HCT116 (cell line): ENCODE data around the gene AWAT1. TPM values are rescaled to one million over a fixed set of nuclear protein-coding genes. Genes with fewer than 3 reads are reported as not detected.
"Not testable (repeated sequence)": the region's sequence is repeated elsewhere in the genome, so short reads cannot be mapped to it uniquely, and the experiment has no call there.

ENCODE experiments used
- ATAC-seq: fragments of 200-7000 bp; cut with Tn5 transposase; 2 replicates; pipeline ENCODE4 v1.9.1; 2020; ENCODE audit warnings: mild to moderate bottlenecking, moderate library complexity
- BruUV-seq: library from RNA; stranded (reverse); fragments of 400-500 nt; replicated peaks from 2 replicates; lab custom pipeline; 2021; lab: Mats Ljungman, UMichigan
- CTCF ChIA-PET: fragments of 300-600 bp; sonication (Branson Sonifier 250); formaldehyde crosslinking; loops from one replicate; lab custom pipeline; 2021; ENCODE audit warnings: antibody characterized with exemption; lab: Charles Lee
- POLR2A ChIA-PET: fragments of 300-600, 350-600 bp; sonication (Branson Sonifier 250); formaldehyde crosslinking; loops from one replicate; lab custom pipeline; 2021; ENCODE audit warnings: antibody characterized with exemption; lab: Charles Lee
- RAD21 ChIA-PET, 2 experiments: fragments of 300-600 bp; sonication (Branson Sonifier 250); formaldehyde crosslinking; loops; one replicate each; lab custom pipeline; 2023; ENCODE audit warnings: low total read pairs in 2 of 2; ENCODE audit not compliant: uncharacterized antibody in 2 of 2, unreplicated experiment in 2 of 2, low non-redundant PET in 1 of 2; lab: Charles Lee
- DNase-seq: peaks from one replicate; pipeline ENCODE4 v3.0.0-alpha.2; 2010; ENCODE audit warnings: low read depth, low spot score
- H2AFZ ChIP-seq: fragments of 200-600 bp; shearing (Covaris generic), sonication (generic); 2 replicates; pipeline ENCODE4 v1.6.1; 2017; ENCODE audit warnings: low read depth, mixed run types, mixed read lengths, antibody characterized with exemption, low read length; ENCODE audit not compliant: poor library complexity, severe bottlenecking
- H3K27ac ChIP-seq: 2 replicates; pipeline ENCODE4 v1.5.1; 2012; ENCODE audit warnings: low read depth, low read length
- H3K27me3 ChIP-seq: fragments of 200-600 bp; sonication (generic); 2 replicates; pipeline ENCODE4 v1.6.1; 2016; ENCODE audit warnings: mixed run types, low read length, mixed read lengths; ENCODE audit not compliant: insufficient read depth
- H3K36me3 ChIP-seq, 2 experiments: fragments of 200-500 bp in 1 of 2; fragments of 200-600 bp in 1 of 2; sonication (Bioruptor generic) in 1 of 2; sonication (generic) in 1 of 2; 2 replicates each; pipeline versions ENCODE4 v1.5.1 to v1.6.1; 2014 to 2016; ENCODE audit warnings: low read length in 2 of 2, inconsistent platforms in 1 of 2, mixed read lengths in 1 of 2, mixed run types in 1 of 2; ENCODE audit not compliant: insufficient read depth in 2 of 2, control insufficient read depth in 1 of 2
- H3K4me1 ChIP-seq, 2 experiments: fragments of 200-600 bp in 1 of 2; sonication (generic) in 1 of 2; 2 replicates each; pipeline versions ENCODE4 v1.5.1 to v1.6.1; 2012 to 2017; ENCODE audit warnings: low read length in 2 of 2, inconsistent platforms in 1 of 2, mild to moderate bottlenecking in 1 of 2, mixed read lengths in 1 of 2, mixed run types in 1 of 2, moderate library complexity in 1 of 2; ENCODE audit not compliant: insufficient read depth in 2 of 2, control insufficient read depth in 1 of 2
- H3K4me2 ChIP-seq: fragments of 200-600 bp; sonication (generic); 2 replicates; pipeline ENCODE4 v1.6.1; 2017; ENCODE audit warnings: mixed run types, low read length, mixed read lengths
- H3K4me3 ChIP-seq, 2 experiments: fragments of 200-600 bp in 1 of 2; sonication (generic) in 1 of 2; replicated peaks in 1 of 2; 2 replicates each; pipeline ENCODE4 v1.5.1; 2011 to 2016; ENCODE audit warnings: low read length in 2 of 2, control low read depth in 1 of 2, low read depth in 1 of 2, mild to moderate bottlenecking in 1 of 2, mixed read lengths in 1 of 2, mixed run types in 1 of 2
- H3K79me2 ChIP-seq: fragments of 200-600 bp; sonication (generic); 2 replicates; pipeline ENCODE4 v1.6.1; 2017; ENCODE audit warnings: mild to moderate bottlenecking, mixed run types, low read length, moderate library complexity, mixed read lengths; ENCODE audit not compliant: insufficient read depth
- H3K9ac ChIP-seq: fragments of 200-600 bp; sonication (generic); 2 replicates; pipeline ENCODE4 v1.6.1; 2016; ENCODE audit warnings: low read length, mixed read lengths
- H3K9me2 ChIP-seq: fragments of 200-600 bp; sonication (generic), shearing (Covaris generic); 2 replicates; pipeline ENCODE4 v1.6.1; 2017; ENCODE audit warnings: mixed run types, mild to moderate bottlenecking, moderate library complexity; ENCODE audit not compliant: insufficient read depth
- H3K9me3 ChIP-seq, 2 experiments: fragments of 200-500 bp in 1 of 2; fragments of 200-600 bp in 1 of 2; sonication (Bioruptor generic) in 1 of 2; sonication (generic) in 1 of 2; 2 replicates each; pipeline ENCODE4 v1.6.1; 2014 to 2017; ENCODE audit warnings: low read length in 2 of 2, mixed read lengths in 2 of 2, inconsistent platforms in 1 of 2, low read depth in 1 of 2, mild to moderate bottlenecking in 1 of 2, mixed run types in 1 of 2, moderate library complexity in 1 of 2; ENCODE audit not compliant: control insufficient read depth in 1 of 2, insufficient read depth in 1 of 2
- H4K20me1 ChIP-seq: fragments of 200-600 bp; sonication (generic), shearing (Covaris generic); 2 replicates; pipeline ENCODE4 v1.6.1; 2017; ENCODE audit warnings: mixed run types, mild to moderate bottlenecking, moderate library complexity; ENCODE audit not compliant: insufficient read depth
- CBX3 ChIP-seq: IDR thresholded peaks from 2 replicates; pipeline ENCODE4 v1.6.1; 2012; ENCODE audit warnings: low read depth
- EZH2 ChIP-seq: fragments of 200-600 bp; sonication (generic); IDR thresholded peaks from 2 replicates; pipeline ENCODE4 v1.6.1; 2017; ENCODE audit warnings: antibody characterized with exemption, mixed run types
- FOSL1 ChIP-seq: IDR thresholded peaks from 2 replicates; pipeline ENCODE4 v1.6.1; 2012; ENCODE audit warnings: low read depth
- JUND ChIP-seq: IDR thresholded peaks from 2 replicates; pipeline ENCODE4 v1.6.1; 2012
- POLR2A ChIP-seq: IDR thresholded peaks from 2 replicates; pipeline ENCODE4 v1.7.0; 2011; ENCODE audit warnings: borderline replicate concordance; ENCODE audit not compliant: insufficient read depth, insufficient read length; ENCODE audit errors: extremely low read depth
- SP1 ChIP-seq: IDR thresholded peaks from 2 replicates; pipeline ENCODE4 v1.6.1; 2012; ENCODE audit warnings: low read depth
- TCF7L2 ChIP-seq: IDR thresholded peaks from 2 replicates; pipeline ENCODE4 v1.7.0; 2011; ENCODE audit warnings: borderline replicate concordance, inconsistent platforms; ENCODE audit not compliant: insufficient read depth, insufficient read length; ENCODE audit errors: extremely low read depth
- YY1 ChIP-seq: IDR thresholded peaks from 2 replicates; pipeline ENCODE4 v1.6.1; 2011; ENCODE audit warnings: low read length, low read depth, moderate library complexity, mild to moderate bottlenecking; ENCODE audit not compliant: insufficient replicate concordance; ENCODE audit errors: extremely low read depth
- ZFX ChIP-seq: fragments of 450-650 bp; IDR thresholded peaks from 2 replicates; pipeline ENCODE4 v1.6.1; 2017
- intact Hi-C: fragments of 100-400 bp; cut with micrococcal nuclease; formaldehyde crosslinking; loops from 2 replicates; pipeline ENCODE4 v1.10.0; 2022
- total RNA-seq: library from RNA; stranded (reverse); gene quantifications from one replicate; pipeline ENCODE4 v1.2.1, GENCODE V29; 2021; ENCODE audit not compliant: unreplicated experiment
- TF ChIP-seq, protein P1 (sequence below): IDR thresholded peaks from 2 replicates; pipeline ENCODE4 v1.6.1; 2012; ENCODE audit warnings: low read depth
- TF ChIP-seq, protein P2 (sequence below): IDR thresholded peaks from 2 replicates; pipeline ENCODE4 v1.6.1; 2012
- TF ChIP-seq, protein P3 (sequence below), 3 experiments: fragments of 200-600 bp in 1 of 3; sonication (generic) in 1 of 3; IDR thresholded peaks in 2 of 3; conservative IDR thresholded peaks in 1 of 3; 2 replicates each; pipeline ENCODE4 v1.5.1; 2012 to 2017; ENCODE audit warnings: low read depth in 2 of 3, low read length in 2 of 3, antibody characterized with exemption in 1 of 3, borderline replicate concordance in 1 of 3, control low read depth in 1 of 3, mild to moderate bottlenecking in 1 of 3, mixed read lengths in 1 of 3, mixed run types in 1 of 3, moderate library complexity in 1 of 3; ENCODE audit not compliant: insufficient read depth in 1 of 3

Gene AWAT1
- total RNA-seq, 1 experiment from 2014 or later: not detected

DNA sequence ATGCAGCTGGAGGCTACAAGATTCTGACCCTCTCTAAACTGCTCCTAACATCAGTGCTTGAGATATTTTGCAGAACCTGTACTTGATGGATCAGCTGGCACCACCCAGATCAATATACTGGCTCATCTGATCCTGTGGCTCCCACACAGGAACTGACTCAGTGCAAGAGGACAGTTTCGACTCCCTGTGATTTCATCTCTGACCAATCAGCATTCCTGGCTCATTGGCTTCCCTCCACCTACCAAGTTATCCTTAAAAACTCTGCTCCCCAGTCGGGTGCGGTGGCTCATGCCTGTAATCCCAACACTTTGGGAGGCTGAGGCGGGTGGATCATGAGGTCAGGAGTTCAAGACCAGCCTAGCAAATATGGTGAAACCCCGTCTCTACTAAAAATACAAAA is 9.1 kb downstream of the AWAT1 start:
- BruUV-seq, H3K79me2 ChIP-seq, H3K4me3 ChIP-seq, H3K27me3 ChIP-seq, H3K27ac ChIP-seq, H3K36me3 ChIP-seq, H4K20me1 ChIP-seq, POLR2A ChIA-PET, CTCF ChIA-PET, H3K9me2 ChIP-seq, intact Hi-C loops, H3K9ac ChIP-seq, H2AFZ ChIP-seq, H3K9me3 ChIP-seq, RAD21 ChIA-PET: not testable (repeated sequence)
- Histone ChIP-seq H3K4me1 (peaks cover 0 to 12% of the 10 kb centered on the region in 2 experiments; a peak in 1 of 4 replicates), H3K4me2 (peak overlapping the region; percentile 19)
- TF ChIP-seq FOSL1 (peak; percentile 49), JUND (peak; percentile 29; the same call in 1 of the 2 replicates), CBX3 (0 out of 2 replicates have a peak, but pooled peaks have one; percentile 47), SP1 (0 out of 2 replicates have a peak, but pooled peaks have one; percentile 21)
- ATAC-seq (peak; percentile 58), DNase-seq (peak; percentile 34)

DNA sequence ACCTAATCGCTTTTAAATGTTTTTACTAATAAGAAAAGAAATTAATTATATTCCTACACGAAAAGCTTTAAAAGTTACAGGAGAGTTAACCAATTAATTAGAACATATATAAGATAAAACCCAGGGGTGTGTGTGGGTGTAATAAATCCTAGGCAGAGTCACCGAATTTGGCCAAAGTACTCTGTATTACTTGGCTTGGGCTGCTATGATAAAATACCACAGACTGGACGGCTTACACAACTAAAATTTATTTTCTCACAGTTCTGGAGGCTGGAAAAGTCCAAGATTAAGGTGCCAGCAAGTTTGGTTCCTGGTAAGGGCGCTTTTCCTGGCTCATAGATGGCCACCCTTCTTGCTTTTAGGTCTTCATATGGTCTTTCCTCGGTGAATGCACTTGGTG is 10.4 kb downstream of the AWAT1 start:
- Histone ChIP-seq H3K27ac (no peak overlapping the region), H3K27me3 (no peaks in the 10 kb centered on the region), H3K4me1 (peaks cover 0 to 12% of the 10 kb centered on the region in 2 experiments; a peak in 1 of 4 replicates), H3K4me2 (no peak overlapping the region), H3K9me3 (no peaks in the 10 kb centered on the region), H3K79me2 (no peaks in the 10 kb centered on the region), H3K4me3 (no peak overlapping the region), H3K9me2 (no peaks in the 10 kb centered on the region), H4K20me1 (no peaks in the 10 kb centered on the region), H3K36me3 (no peaks in the 10 kb centered on the region), H2AFZ (no peak overlapping the region), H3K9ac (no peak overlapping the region)
- CTCF ChIA-PET: no interaction called here
- ATAC-seq: no peak
- intact Hi-C loops: no loop called here
- no TSS peak for BruUV-seq
- RAD21 ChIA-PET: no interaction called here
- POLR2A ChIA-PET: no interaction called here
- no peak for DNase-seq
- TF ChIP-seq, protein P1, sequence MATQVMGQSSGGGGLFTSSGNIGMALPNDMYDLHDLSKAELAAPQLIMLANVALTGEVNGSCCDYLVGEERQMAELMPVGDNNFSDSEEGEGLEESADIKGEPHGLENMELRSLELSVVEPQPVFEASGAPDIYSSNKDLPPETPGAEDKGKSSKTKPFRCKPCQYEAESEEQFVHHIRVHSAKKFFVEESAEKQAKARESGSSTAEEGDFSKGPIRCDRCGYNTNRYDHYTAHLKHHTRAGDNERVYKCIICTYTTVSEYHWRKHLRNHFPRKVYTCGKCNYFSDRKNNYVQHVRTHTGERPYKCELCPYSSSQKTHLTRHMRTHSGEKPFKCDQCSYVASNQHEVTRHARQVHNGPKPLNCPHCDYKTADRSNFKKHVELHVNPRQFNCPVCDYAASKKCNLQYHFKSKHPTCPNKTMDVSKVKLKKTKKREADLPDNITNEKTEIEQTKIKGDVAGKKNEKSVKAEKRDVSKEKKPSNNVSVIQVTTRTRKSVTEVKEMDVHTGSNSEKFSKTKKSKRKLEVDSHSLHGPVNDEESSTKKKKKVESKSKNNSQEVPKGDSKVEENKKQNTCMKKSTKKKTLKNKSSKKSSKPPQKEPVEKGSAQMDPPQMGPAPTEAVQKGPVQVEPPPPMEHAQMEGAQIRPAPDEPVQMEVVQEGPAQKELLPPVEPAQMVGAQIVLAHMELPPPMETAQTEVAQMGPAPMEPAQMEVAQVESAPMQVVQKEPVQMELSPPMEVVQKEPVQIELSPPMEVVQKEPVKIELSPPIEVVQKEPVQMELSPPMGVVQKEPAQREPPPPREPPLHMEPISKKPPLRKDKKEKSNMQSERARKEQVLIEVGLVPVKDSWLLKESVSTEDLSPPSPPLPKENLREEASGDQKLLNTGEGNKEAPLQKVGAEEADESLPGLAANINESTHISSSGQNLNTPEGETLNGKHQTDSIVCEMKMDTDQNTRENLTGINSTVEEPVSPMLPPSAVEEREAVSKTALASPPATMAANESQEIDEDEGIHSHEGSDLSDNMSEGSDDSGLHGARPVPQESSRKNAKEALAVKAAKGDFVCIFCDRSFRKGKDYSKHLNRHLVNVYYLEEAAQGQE: no peak
- TF ChIP-seq JUND: no peak
- TF ChIP-seq TCF7L2: no peak
- no peak for TF ChIP-seq FOSL1
- no peak for TF ChIP-seq YY1
- no peak for TF ChIP-seq ZFX
- TF ChIP-seq, protein P2, sequence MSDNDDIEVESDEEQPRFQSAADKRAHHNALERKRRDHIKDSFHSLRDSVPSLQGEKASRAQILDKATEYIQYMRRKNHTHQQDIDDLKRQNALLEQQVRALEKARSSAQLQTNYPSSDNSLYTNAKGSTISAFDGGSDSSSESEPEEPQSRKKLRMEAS: no peak
- TF ChIP-seq SP1: no peak
- no peak for TF ChIP-seq POLR2A
- no peak for TF ChIP-seq EZH2
- TF ChIP-seq, protein P3, sequence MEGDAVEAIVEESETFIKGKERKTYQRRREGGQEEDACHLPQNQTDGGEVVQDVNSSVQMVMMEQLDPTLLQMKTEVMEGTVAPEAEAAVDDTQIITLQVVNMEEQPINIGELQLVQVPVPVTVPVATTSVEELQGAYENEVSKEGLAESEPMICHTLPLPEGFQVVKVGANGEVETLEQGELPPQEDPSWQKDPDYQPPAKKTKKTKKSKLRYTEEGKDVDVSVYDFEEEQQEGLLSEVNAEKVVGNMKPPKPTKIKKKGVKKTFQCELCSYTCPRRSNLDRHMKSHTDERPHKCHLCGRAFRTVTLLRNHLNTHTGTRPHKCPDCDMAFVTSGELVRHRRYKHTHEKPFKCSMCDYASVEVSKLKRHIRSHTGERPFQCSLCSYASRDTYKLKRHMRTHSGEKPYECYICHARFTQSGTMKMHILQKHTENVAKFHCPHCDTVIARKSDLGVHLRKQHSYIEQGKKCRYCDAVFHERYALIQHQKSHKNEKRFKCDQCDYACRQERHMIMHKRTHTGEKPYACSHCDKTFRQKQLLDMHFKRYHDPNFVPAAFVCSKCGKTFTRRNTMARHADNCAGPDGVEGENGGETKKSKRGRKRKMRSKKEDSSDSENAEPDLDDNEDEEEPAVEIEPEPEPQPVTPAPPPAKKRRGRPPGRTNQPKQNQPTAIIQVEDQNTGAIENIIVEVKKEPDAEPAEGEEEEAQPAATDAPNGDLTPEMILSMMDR (IDR thresholded peaks at IDR 0.05 in 2 of 3, conservative IDR thresholded peaks at IDR 0.05 in 1 of 3; ENCODE audit: borderline replicate concordance in 1 of 3, insufficient read depth in 1 of 3, low read depth in 2 of 3, low read length in 2 of 3): no peak
